HG03175 (cell line): Measurements from ENCODE around the gene NEK10.
A peak's percentile ranks its signal among the peaks of the same experiment; 100 is the strongest.
"Not testable (repeated sequence)": the region's sequence is repeated elsewhere in the genome, so short reads cannot be mapped to it uniquely, and the experiment has no call there.

Experiments used
- ATAC-seq: cut with Tn5 transposase; IDR thresholded peaks from one replicate; pipeline ENCODE4 v1.9.1; 2021; ENCODE audit warnings: mild to moderate bottlenecking, moderate library complexity; ENCODE audit not compliant: unreplicated experiment

The NEK10 gene

GRCh38 chr3:27319847-27320526 is 49.2 kb downstream of the NEK10 start:
- ATAC-seq: no peak

GRCh38 chr3:27319304-27319703 is 49.9 kb downstream of the NEK10 start:
- ATAC-seq: no peak

GRCh38 chr3:27317096-27317495 is 52.1 kb downstream of the NEK10 start:
- ATAC-seq: no peak

GRCh38 chr3:27315003-27315402 is 54.2 kb downstream of the NEK10 start:
- no peak for ATAC-seq

GRCh38 chr3:27312044-27312668 is 57.0 kb downstream of the NEK10 start:
- peak; percentile 95 for ATAC-seq

GRCh38 chr3:27311400-27311799 is 57.8 kb downstream of the NEK10 start:
- ATAC-seq: no peak

- no peak for ATAC-seq
Observed at GRCh38 chr3:27310688-27311087, 58.5 kb downstream of the NEK10 start.

- no peak for ATAC-seq
Observed at GRCh38 chr3:27307566-27307965, 61.6 kb downstream of the NEK10 start.

- no peak for ATAC-seq
Observed at GRCh38 chr3:27302891-27303290, 66.3 kb downstream of the NEK10 start.

GRCh38 chr3:27298981-27299380 is 70.2 kb downstream of the NEK10 start:
- not testable (repeated sequence) for ATAC-seq

GRCh38 chr3:27293939-27294338 is 75.2 kb downstream of the NEK10 start:
- ATAC-seq: no peak

- ATAC-seq: no peak
Observed at GRCh38 chr3:27290760-27291159, 78.4 kb downstream of the NEK10 start.

- no peak for ATAC-seq
Observed at GRCh38 chr3:27289769-27290413, 79.3 kb downstream of the NEK10 start.

GRCh38 chr3:27287052-27287451 is 82.1 kb downstream of the NEK10 start:
- no peak for ATAC-seq

- ATAC-seq: not testable (repeated sequence)
Observed at GRCh38 chr3:27286467-27286866, 82.7 kb downstream of the NEK10 start.

GRCh38 chr3:27285668-27286067 is 83.5 kb downstream of the NEK10 start:
- no peak for ATAC-seq

- ATAC-seq: no peak
Observed at GRCh38 chr3:27281671-27282150, 87.5 kb downstream of the NEK10 start.

GRCh38 chr3:27279123-27279522 is 90.1 kb downstream of the NEK10 start:
- ATAC-seq: no peak

GRCh38 chr3:27278383-27279055 is 90.7 kb downstream of the NEK10 start:
- no peak for ATAC-seq

- no peak for ATAC-seq
Observed at GRCh38 chr3:27275441-27275990, 93.7 kb downstream of the NEK10 start.

GRCh38 chr3:27271890-27272289 is 97.3 kb downstream of the NEK10 start:
- no peak for ATAC-seq
